ENCODE data around the gene SIRT4. TPM values are rescaled to one million over a fixed set of nuclear protein-coding genes. Genes with fewer than 3 reads are reported as not detected.

The SIRT4 gene
- total and polyA plus RNA-seq, 2 of the 4 experiments (the other 2 are of a cell fraction) = 0.87 to 2.0 TPM

GRCh38 chr12:120317224-120318105, 15.3 kb downstream of the SIRT4 start (continued):
- no peak for TF ChIP-seq RAD21 (IDR thresholded peaks at IDR 0.05; ENCODE audit: low read length)

GRCh38 chr12:120321382-120322202, 19.5 kb downstream of the SIRT4 start:
- no peaks in the 10 kb centered on the region for H3K9me3 ChIP-seq (ENCODE audit: control insufficient read depth, insufficient read depth, low read length)
- H4K91ac ChIP-seq (ENCODE audit: insufficient read depth, low read depth, low read length) = no peak overlapping the region
- no peak overlapping the region for H3K4me3 ChIP-seq (ENCODE audit: insufficient read depth, low read depth, low read length)
- no peak for DNase-seq
- ChIA-PET POLR2A (ENCODE audit: unreplicated experiment) (no interaction called here), CTCF (interaction anchor here (1.3 kb wide), 1 partner anchor 109 kb away, joined by 3 read pairs; no protein-coding TSS in a partner anchor)
- no peak overlapping the region for H3K14ac ChIP-seq (replicated peaks; ENCODE audit: low read depth, low read length)
- intact Hi-C loops (cut with micrococcal nuclease) (no loop called here), dilution Hi-C loops (cut with HindIII; ENCODE audit: low sequenced_read_pairs, unreplicated experiment) (no loop called here), in situ Hi-C loops (cut with MboI; ENCODE audit: low sequenced_read_pairs) (no loop called here)
- H3K4me2 ChIP-seq (ENCODE audit: low read depth, low read length) = no peak overlapping the region
- no peak overlapping the region for H4K5ac ChIP-seq (ENCODE audit: low read depth, low read length)
- no peak overlapping the region for H3K9ac ChIP-seq (ENCODE audit: low read depth, low read length)
- H3K4me1 ChIP-seq (ENCODE audit: control insufficient read depth, insufficient read depth, low read length) = peaks cover 3% of the 10 kb centered on the region
- 54% methylated on average over 7 of the region's 13 CpGs; no CpG with 5 or more reads in 1 of the 2 experiments for WGBS, 2 experiments (ENCODE audit: extremely low coverage in 2 of 2, insufficient read length in 1 of 2)
- H3K9me1 ChIP-seq (ENCODE audit: insufficient read depth, low read length) = no peaks in the 10 kb centered on the region
- no peak overlapping the region for H3K18ac ChIP-seq (ENCODE audit: low read depth, low read length)
- H4K20me1 ChIP-seq (ENCODE audit: insufficient read depth, low read length) = no peaks in the 10 kb centered on the region
- no peak overlapping the region for H2BK15ac ChIP-seq (ENCODE audit: low read depth, low read length)
- no peak overlapping the region for H2AFZ ChIP-seq (replicated peaks; ENCODE audit: low read length, poor library complexity)
- H2AK5ac ChIP-seq (ENCODE audit: low read depth, low read length) = no peak overlapping the region
- no peak overlapping the region for H2BK20ac ChIP-seq (ENCODE audit: low read depth, low read length)
- no peak overlapping the region for H3K4ac ChIP-seq (ENCODE audit: low read depth, low read length)
- no peak overlapping the region for H3K23ac ChIP-seq (ENCODE audit: low read depth, low read length)
- no peaks in the 10 kb centered on the region for H3K36me3 ChIP-seq (ENCODE audit: control insufficient read depth, insufficient read depth, low read length)
- no peak overlapping the region for H3K56ac ChIP-seq (ENCODE audit: extremely low read depth, insufficient read depth, low read length)
- peaks cover 17% of the 10 kb centered on the region for H3K27me3 ChIP-seq (ENCODE audit: control insufficient read depth, insufficient read depth, low read length)
- H2BK5ac ChIP-seq (ENCODE audit: low read depth, low read length, poor library complexity, severe bottlenecking) = no peak overlapping the region
- BruUV-seq (replicated peaks) = no TSS peak
- H2AK9ac ChIP-seq (replicated peaks; ENCODE audit: low read depth, low read length, poor library complexity) = no peak overlapping the region
- H2BK120ac ChIP-seq (ENCODE audit: low read depth, low read length) = no peak overlapping the region
- H3K27ac ChIP-seq (ENCODE audit: insufficient read depth, low read length) = no peak overlapping the region
- ATAC-seq (ENCODE audit: low read depth) = no peak
- H4K8ac ChIP-seq (ENCODE audit: low read depth in 2 of 2, low read length in 2 of 2) = no peak overlapping the region
- no peaks in the 10 kb centered on the region for H3K79me1 ChIP-seq (ENCODE audit: low read depth in 1 of 2, low read length in 2 of 2)
- TF ChIP-seq BHLHE40 (IDR thresholded peaks at IDR 0.05; ENCODE audit: low read depth, low read length) (no peak), ELK1 (IDR thresholded peaks at IDR 0.05; ENCODE audit: borderline replicate concordance, low read depth, low read length) (no peak), NFE2L2 (IDR thresholded peaks at IDR 0.05; ENCODE audit: low read depth, low read length) (no peak), POLR2A (IDR thresholded peaks at IDR 0.05; ENCODE audit: low read depth, low read length) (no peak), MAFK (IDR thresholded peaks at IDR 0.05; ENCODE audit: low read depth, low read length) (no peak), CTCF (conservative IDR thresholded peaks at IDR 0.05; ENCODE audit: low read depth, low read length) (no peak), MXI1 (IDR thresholded peaks at IDR 0.05; ENCODE audit: borderline replicate concordance, low read depth, low read length) (no peak), RFX5 (IDR thresholded peaks at IDR 0.05; ENCODE audit: low read depth, low read length) (no peak), RCOR1 (IDR thresholded peaks at IDR 0.05; ENCODE audit: insufficient replicate concordance, low read length) (no peak), FOS (IDR thresholded peaks at IDR 0.05; ENCODE audit: low read depth, low read length) (no peak), CHD1 (IDR thresholded peaks at IDR 0.05; ENCODE audit: low read depth, low read length) (no peak), SMC3 (IDR thresholded peaks at IDR 0.05; ENCODE audit: low read depth, low read length) (no peak)
